Uterus (tissue), 4 donors: ENCODE data around the gene ASTN1. TPM values are rescaled to one million over a fixed set of nuclear protein-coding genes. Genes with fewer than 3 reads are reported as not detected.

Source experiments
- DNase-seq, 2 donors: peaks; one replicate each; pipeline ENCODE4 v3.0.0-alpha.2; 2019 to 2020
- H3K27ac ChIP-seq, 2 donors: fragments of 200-600 bp; sonication (generic); 1 replicate in 1 of 2; 2 replicates in 1 of 2; pipeline ENCODE4 v1.5.1; 2016 to 2018
- H3K27me3 ChIP-seq, 2 donors: fragments of 200-600 bp; sonication (generic); one replicate each; pipeline ENCODE4 v1.5.1; 2018 to 2019; ENCODE audit warnings: control low read depth in 1 of 2
- H3K36me3 ChIP-seq, 2 donors: fragments of 200-600 bp; sonication (generic); one replicate each; pipeline ENCODE4 v1.5.1; 2019; ENCODE audit warnings: control low read depth in 1 of 2
- H3K4me1 ChIP-seq, 2 donors: fragments of 200-600 bp; sonication (generic); one replicate each; pipeline ENCODE4 v1.5.1; 2018 to 2019; ENCODE audit warnings: control low read depth in 1 of 2
- H3K4me3 ChIP-seq, 2 donors: fragments of 200-600 bp; sonication (generic); 1 replicate in 1 of 2; 2 replicates in 1 of 2; pipeline ENCODE4 v1.5.1; 2018 to 2019; ENCODE audit warnings: mild to moderate bottlenecking in 1 of 2
- H3K9me3 ChIP-seq, 2 donors: fragments of 200-600 bp; sonication (generic); one replicate each; pipeline ENCODE4 v1.5.1; 2019; ENCODE audit warnings: control low read depth in 1 of 2
- POLR2A ChIP-seq, 2 donors: fragments of 450-650 bp; IDR thresholded peaks; one replicate each; pipeline ENCODE4 v1.6.1; 2016; ENCODE audit warnings: antibody characterized with exemption in 2 of 2, mild to moderate bottlenecking in 1 of 2, moderate library complexity in 1 of 2
- intact Hi-C: fragments of 100-400 bp; cut with DNase I; formaldehyde crosslinking; loops from one replicate; pipeline ENCODE4 v1.15.1; 2023; ENCODE audit warnings: low total_unique reads
- total RNA-seq, 4 donors: library from RNA; depleted of rRNA in 3 of 4; stranded (reverse); fragments of >200 nt in 3 of 4; gene quantifications; one replicate each; pipeline versions ENCODE4 v1.1.0 to v1.2.4, GENCODE V29; 2014 to 2023
- TF ChIP-seq, protein P1 (sequence below), 4 experiments: fragments of 200-600 bp in 2 of 4; fragments of 450-650 bp in 2 of 4; sonication (generic) in 2 of 4; IDR thresholded peaks; one replicate each; pipeline ENCODE4 v1.5.1; 2016 to 2019; ENCODE audit warnings: antibody characterized with exemption in 4 of 4, mild to moderate bottlenecking in 2 of 4, moderate library complexity in 1 of 4
- donor health status: DM: yes; HTN: yes; CAD: no.

The ASTN1 gene
- total RNA-seq, 4 donors from 2014 or later: 0.29 to 42.7 (median 2.5) TPM

DNA sequence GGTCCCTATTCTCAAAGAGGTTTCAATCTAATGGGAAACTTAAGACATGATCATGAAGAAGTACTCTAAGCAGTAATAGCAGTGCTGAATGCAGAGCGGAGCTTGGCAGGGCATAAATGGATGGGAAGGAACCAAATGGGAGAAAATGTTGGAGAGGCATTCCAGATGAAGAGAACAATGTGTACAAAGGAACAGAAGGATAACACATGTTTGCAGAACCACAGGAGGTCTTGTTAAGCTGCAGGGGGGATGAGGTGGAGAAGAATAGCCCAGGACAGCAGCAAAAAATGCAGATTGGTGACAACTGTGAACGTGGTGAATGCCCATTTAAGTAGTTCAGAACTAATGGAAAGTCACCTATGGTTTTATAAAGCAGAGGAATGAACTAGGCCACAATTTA, 99.1 kb downstream of the ASTN1 start:
- intact Hi-C loops: no loop called here
- Histone ChIP-seq H3K27ac (no peak overlapping the region), H3K36me3 (no peaks in the 10 kb centered on the region), H3K4me1 (no peaks in the 10 kb centered on the region), H3K27me3 (no peaks in the 10 kb centered on the region), H3K4me3 (no peak overlapping the region), H3K9me3 (no peaks in the 10 kb centered on the region)
- no peak for DNase-seq
- TF ChIP-seq, protein P1, sequence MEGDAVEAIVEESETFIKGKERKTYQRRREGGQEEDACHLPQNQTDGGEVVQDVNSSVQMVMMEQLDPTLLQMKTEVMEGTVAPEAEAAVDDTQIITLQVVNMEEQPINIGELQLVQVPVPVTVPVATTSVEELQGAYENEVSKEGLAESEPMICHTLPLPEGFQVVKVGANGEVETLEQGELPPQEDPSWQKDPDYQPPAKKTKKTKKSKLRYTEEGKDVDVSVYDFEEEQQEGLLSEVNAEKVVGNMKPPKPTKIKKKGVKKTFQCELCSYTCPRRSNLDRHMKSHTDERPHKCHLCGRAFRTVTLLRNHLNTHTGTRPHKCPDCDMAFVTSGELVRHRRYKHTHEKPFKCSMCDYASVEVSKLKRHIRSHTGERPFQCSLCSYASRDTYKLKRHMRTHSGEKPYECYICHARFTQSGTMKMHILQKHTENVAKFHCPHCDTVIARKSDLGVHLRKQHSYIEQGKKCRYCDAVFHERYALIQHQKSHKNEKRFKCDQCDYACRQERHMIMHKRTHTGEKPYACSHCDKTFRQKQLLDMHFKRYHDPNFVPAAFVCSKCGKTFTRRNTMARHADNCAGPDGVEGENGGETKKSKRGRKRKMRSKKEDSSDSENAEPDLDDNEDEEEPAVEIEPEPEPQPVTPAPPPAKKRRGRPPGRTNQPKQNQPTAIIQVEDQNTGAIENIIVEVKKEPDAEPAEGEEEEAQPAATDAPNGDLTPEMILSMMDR (IDR thresholded peaks at IDR 0.05): no peak
- no peak for TF ChIP-seq POLR2A (IDR thresholded peaks at IDR 0.05)

DNA sequence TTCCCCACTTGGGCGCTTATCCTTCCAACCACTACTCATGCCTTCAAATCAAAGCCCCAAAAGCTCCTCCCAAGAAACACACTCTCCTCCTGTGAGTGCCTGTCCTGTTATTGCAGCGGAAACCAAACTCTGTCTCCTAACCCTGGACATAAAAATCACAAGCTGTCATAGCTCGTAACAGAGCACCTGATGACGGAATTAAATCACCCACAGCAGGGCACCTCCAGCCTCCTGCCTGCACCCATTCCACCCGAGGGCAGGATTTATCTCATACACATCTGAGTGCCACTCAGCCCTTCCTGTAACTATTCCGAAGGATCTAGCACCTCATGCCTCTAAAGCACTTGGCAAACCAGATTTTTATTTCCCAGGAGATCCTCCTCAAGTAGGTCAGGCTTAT, 100.9 kb downstream of the ASTN1 start:
- Histone ChIP-seq H3K9me3 (no peaks in the 10 kb centered on the region), H3K4me1 (no peaks in the 10 kb centered on the region), H3K27me3 (no peaks in the 10 kb centered on the region), H3K27ac (no peak overlapping the region), H3K36me3 (no peaks in the 10 kb centered on the region), H3K4me3 (no peak overlapping the region)
- TF ChIP-seq, protein P1 (IDR thresholded peaks at IDR 0.05): no peak
- TF ChIP-seq POLR2A (IDR thresholded peaks at IDR 0.05): no peak
- DNase-seq: no peak
- intact Hi-C loops: no loop called here

DNA sequence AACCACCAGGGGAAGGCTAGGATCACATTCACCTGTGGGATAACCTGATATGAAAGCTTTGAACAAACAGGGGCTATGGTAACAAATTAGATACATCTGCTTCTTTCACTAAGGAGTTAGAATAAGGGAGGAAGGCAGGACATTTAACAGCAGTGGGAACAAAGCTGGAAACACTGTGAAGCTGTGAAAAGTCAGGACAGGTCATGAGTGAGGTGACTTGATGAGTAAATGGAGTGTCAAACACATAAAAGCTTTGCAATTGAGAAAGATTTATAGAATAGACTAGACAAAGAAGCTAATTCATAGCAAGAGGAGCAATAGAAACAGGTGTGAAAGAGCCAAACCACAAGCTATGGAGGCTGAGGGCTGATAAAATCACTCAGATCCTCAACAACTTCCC, 110.0 kb downstream of the ASTN1 start:
- Histone ChIP-seq H3K4me1 (no peaks in the 10 kb centered on the region), H3K4me3 (no peak overlapping the region), H3K27me3 (no peaks in the 10 kb centered on the region), H3K36me3 (no peaks in the 10 kb centered on the region), H3K27ac (no peak overlapping the region), H3K9me3 (no peaks in the 10 kb centered on the region)
- no peak for TF ChIP-seq POLR2A (IDR thresholded peaks at IDR 0.05)
- TF ChIP-seq, protein P1 (IDR thresholded peaks at IDR 0.05): no peak
- intact Hi-C loops: no loop called here
- DNase-seq: no peak

DNA sequence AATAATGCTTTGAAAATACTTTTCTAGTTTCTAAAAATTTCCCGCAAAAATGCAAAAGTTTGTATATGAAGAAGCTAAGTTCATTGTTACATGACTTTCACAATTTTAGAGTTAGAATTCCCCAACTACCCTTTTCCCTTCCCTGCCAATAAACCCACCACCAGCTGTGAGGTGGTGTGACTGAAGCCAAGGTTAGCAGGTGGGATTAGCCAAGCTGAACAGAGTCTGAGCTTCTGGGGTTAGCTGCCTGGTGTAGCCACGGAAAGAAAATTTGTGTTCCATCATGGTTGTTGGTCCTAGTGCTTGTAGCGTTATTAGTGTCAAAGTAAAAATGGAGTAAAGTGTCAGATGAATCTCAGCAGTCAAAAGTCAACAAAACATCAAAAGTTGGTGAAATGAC, 110.9 kb downstream of the ASTN1 start:
- no peak for DNase-seq
- TF ChIP-seq, protein P1 (IDR thresholded peaks at IDR 0.05): no peak
- no peak for TF ChIP-seq POLR2A (IDR thresholded peaks at IDR 0.05)
- no peak overlapping the region for H3K4me3 ChIP-seq
- H3K9me3 ChIP-seq: no peaks in the 10 kb centered on the region
- no peak overlapping the region for H3K27ac ChIP-seq
- H3K27me3 ChIP-seq: no peaks in the 10 kb centered on the region
- H3K4me1 ChIP-seq: no peaks in the 10 kb centered on the region
- intact Hi-C loops: no loop called here
- no peaks in the 10 kb centered on the region for H3K36me3 ChIP-seq

DNA sequence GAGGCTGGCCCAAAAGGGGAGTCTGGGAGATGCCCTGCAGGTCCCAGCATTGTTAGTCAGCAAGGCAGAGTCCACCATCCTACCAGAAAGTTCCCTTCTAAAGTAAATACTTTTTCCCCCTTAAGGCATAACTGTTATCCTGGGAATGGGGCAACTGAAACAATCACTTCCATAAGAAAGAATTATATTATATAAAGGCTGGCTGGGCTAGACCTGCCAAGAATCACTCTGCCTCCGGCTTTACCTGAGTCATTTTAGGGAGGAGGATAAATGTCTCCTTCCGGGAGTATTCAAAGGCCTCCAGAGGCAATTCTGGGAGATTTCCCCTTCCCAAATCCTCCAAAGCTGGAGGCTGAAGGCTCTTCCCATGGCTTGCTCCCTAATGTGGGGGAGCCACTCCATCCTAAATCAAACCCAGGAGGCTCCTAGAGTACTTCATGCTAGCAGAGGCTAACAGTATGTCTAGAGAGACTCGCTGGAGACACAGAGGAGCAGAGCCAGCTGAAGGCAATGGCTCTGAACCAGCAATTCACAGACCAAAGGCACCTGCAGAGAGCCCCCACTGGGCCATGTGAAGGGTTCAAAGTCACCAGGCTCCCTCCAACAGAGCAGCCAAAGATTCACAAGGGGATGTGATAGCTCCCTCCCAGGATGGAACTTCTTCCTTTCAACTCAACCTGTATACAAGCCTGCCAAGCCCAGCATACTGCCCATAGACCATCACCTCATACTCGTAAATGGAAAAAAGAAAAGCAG, 116.0 kb downstream of the ASTN1 start:
- Histone ChIP-seq H3K27me3 (no peaks in the 10 kb centered on the region), H3K4me1 (no peaks in the 10 kb centered on the region), H3K9me3 (no peaks in the 10 kb centered on the region), H3K36me3 (no peaks in the 10 kb centered on the region), H3K4me3 (no peak overlapping the region), H3K27ac (no peak overlapping the region)
- TF ChIP-seq POLR2A (IDR thresholded peaks at IDR 0.05): no peak
- TF ChIP-seq, protein P1 (IDR thresholded peaks at IDR 0.05): no peak
- intact Hi-C loops: no loop called here
- no peak for DNase-seq
